Measurements from ENCODE around the gene DAAM1.

DAAM1 gene

GRCh38 chr14:59339524-59340330 is 151.3 kb downstream of the DAAM1 start:
- TF ChIP-seq CTCF (IDR thresholded peaks at IDR 0.05; ENCODE audit: low read depth, low read length), result no peak
- no peak overlapping the region for H3K4me3 ChIP-seq (ENCODE audit: low read depth, low read length)

GRCh38 chr14:59341858-59342477 is 153.5 kb downstream of the DAAM1 start:
- TF ChIP-seq CTCF (IDR thresholded peaks at IDR 0.05; ENCODE audit: low read depth, low read length), result no peak
- no peak overlapping the region for H3K4me3 ChIP-seq (ENCODE audit: low read depth, low read length)

GRCh38 chr14:59342516-59343484 is 154.3 kb downstream of the DAAM1 start:
- TF ChIP-seq CTCF (IDR thresholded peaks at IDR 0.05; ENCODE audit: low read depth, low read length), result no peak
- H3K4me3 ChIP-seq (ENCODE audit: low read depth, low read length), result no peak overlapping the region

GRCh38 chr14:59343585-59343984 is 155.1 kb downstream of the DAAM1 start:
- no peak for TF ChIP-seq CTCF (IDR thresholded peaks at IDR 0.05; ENCODE audit: low read depth, low read length)
- H3K4me3 ChIP-seq (ENCODE audit: low read depth, low read length), result no peak overlapping the region

- TF ChIP-seq CTCF (IDR thresholded peaks at IDR 0.05; ENCODE audit: low read depth, low read length), result no peak
- no peak overlapping the region for H3K4me3 ChIP-seq (ENCODE audit: low read depth, low read length)
Measured at GRCh38 chr14:59344016-59344415, 155.5 kb downstream of the DAAM1 start.

GRCh38 chr14:59344691-59345455 is 156.4 kb downstream of the DAAM1 start:
- TF ChIP-seq CTCF (IDR thresholded peaks at IDR 0.05; ENCODE audit: low read depth, low read length), result no peak
- H3K4me3 ChIP-seq (ENCODE audit: low read depth, low read length), result no peak overlapping the region

Data from WI38 (cell line).